Fibroblast of villous mesenchyme (primary cell): ENCODE data around the gene FAIM2. TPM values are rescaled to one million over a fixed set of nuclear protein-coding genes. Genes with fewer than 3 reads are reported as not detected.

Source experiments
- DNase-seq: peaks from one replicate; pipeline ENCODE4 v3.0.0-alpha.2; 2010; ENCODE audit warnings: low read depth
- H3K4me3 ChIP-seq: 2 replicates; pipeline ENCODE4 v1.5.1; 2011; ENCODE audit warnings: low read depth, mild to moderate bottlenecking, low read length
- total RNA-seq: library from RNA; depleted of rRNA; stranded (reverse); fragments of >200 nt; gene quantifications from 2 replicates; pipeline ENCODE4 v1.2.3, GENCODE V29; 2012
- TF ChIP-seq, protein P1 (sequence below): IDR thresholded peaks from 2 replicates; pipeline ENCODE4 v1.5.1; 2012; ENCODE audit warnings: low read depth, mild to moderate bottlenecking, low read length; ENCODE audit not compliant: insufficient read depth

FAIM2 gene
- total RNA-seq, 1 donor: 3.0 TPM

DNA sequence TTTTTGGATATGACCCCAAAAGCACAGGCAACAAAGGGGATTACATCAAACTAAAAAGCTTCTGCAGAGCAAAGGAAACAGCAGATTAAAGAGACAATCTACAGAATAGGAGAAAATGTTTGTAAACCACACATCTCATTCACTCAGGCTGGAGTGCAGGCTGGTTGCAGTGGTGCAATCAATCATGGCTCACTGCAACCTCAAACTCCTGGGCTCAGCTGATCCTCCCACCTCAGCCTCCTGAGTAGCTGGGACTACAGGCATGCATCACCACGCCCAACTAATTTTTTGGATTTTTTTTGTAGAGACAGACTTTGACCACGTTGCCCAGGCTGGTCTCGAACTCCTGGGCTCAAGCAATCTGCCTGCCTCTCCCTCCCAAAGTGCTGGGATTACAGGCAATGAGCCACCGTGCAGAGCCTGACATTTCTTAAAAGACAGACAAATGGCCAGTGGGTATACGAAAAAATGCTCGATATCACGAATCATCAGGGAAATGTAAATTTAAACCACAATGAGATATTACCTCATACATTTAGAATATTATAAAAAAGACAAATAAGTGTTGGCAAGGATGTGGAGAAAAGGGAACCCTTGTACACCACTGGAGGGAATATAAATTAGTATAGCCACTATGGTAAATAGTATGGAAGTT, 85.3 kb downstream of the FAIM2 start:
- no peak overlapping the region for H3K4me3 ChIP-seq
- DNase-seq: no peak
- TF ChIP-seq, protein P1, sequence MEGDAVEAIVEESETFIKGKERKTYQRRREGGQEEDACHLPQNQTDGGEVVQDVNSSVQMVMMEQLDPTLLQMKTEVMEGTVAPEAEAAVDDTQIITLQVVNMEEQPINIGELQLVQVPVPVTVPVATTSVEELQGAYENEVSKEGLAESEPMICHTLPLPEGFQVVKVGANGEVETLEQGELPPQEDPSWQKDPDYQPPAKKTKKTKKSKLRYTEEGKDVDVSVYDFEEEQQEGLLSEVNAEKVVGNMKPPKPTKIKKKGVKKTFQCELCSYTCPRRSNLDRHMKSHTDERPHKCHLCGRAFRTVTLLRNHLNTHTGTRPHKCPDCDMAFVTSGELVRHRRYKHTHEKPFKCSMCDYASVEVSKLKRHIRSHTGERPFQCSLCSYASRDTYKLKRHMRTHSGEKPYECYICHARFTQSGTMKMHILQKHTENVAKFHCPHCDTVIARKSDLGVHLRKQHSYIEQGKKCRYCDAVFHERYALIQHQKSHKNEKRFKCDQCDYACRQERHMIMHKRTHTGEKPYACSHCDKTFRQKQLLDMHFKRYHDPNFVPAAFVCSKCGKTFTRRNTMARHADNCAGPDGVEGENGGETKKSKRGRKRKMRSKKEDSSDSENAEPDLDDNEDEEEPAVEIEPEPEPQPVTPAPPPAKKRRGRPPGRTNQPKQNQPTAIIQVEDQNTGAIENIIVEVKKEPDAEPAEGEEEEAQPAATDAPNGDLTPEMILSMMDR: no peak

Other genes with a start within 250 kb of the FAIM2 start
- gene FMNL3, start 196.5 kb downstream of the FAIM2 start, total RNA-seq: 22.5 and 28.7 TPM in 2 replicates
- 377 and 506 TPM in 2 replicates for gene TMBIM6, start 162.3 kb downstream of the FAIM2 start, total RNA-seq
- 30.9 and 34.1 TPM in 2 replicates for gene NCKAP5L, start 75.5 kb downstream of the FAIM2 start, total RNA-seq
- 2.9 and 3.5 TPM in 2 replicates for gene BCDIN3D, start 60.8 kb downstream of the FAIM2 start, total RNA-seq
- not detected in 2 replicates for gene AQP2, start 46.8 kb upstream of the FAIM2 start, total RNA-seq
- not detected in 2 replicates for gene AQP5, start 58.0 kb upstream of the FAIM2 start, total RNA-seq
- gene AQP6, start 69.0 kb upstream of the FAIM2 start, total RNA-seq: not detected in 2 replicates
- 36.1 and 69.1 TPM in 2 replicates for gene RACGAP1, start 121.6 kb upstream of the FAIM2 start, total RNA-seq
- 1.3 and 1.6 TPM in 2 replicates for gene ASIC1, start 153.7 kb upstream of the FAIM2 start, total RNA-seq
- 52.5 and 60.9 TPM in 2 replicates for gene SMARCD1, start 181.4 kb upstream of the FAIM2 start, total RNA-seq
- under 0.01 TPM in 1 of 2 replicates, not detected in the other for gene GPD1, start 200.1 kb upstream of the FAIM2 start, total RNA-seq
- gene COX14, start 208.3 kb upstream of the FAIM2 start, total RNA-seq: 36.7 and 40.3 TPM in 2 replicates